ENCODE measurements around the gene PSG7.
"Not testable (repeated sequence)": the region's sequence is repeated elsewhere in the genome, so short reads cannot be mapped to it uniquely, and the experiment has no call there.

The PSG7 gene

DNA sequence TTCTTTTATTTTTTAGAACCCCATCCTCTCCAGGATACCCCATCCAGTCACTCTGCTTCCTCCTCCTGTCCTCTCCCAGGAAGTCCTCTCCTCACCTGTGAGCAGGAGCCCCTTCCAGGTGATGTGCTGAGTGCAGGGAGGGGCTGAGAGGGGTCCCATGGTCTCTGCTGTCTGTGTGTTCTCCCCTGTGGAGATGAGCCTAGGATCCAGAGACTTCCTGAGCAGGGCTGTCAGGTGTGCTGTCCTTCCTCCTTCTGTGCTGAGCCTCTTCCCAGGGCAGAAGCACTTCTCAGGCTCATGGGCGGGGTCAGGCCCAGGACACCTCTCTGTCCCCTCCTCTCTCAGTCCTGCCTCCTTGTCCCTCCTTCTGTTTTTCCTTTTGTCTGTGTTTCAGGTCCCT, 19.4 kb downstream of the PSG7 start, which contains the start of gene PSG6:
TSS of gene PSG6 (minus strand) at position 261 of the 400 bp plus-strand sequence. CDS start at position 159, 102 bp downstream.
- not testable (repeated sequence) for H3K4me3 ChIP-seq, H3K27ac ChIP-seq

DNA sequence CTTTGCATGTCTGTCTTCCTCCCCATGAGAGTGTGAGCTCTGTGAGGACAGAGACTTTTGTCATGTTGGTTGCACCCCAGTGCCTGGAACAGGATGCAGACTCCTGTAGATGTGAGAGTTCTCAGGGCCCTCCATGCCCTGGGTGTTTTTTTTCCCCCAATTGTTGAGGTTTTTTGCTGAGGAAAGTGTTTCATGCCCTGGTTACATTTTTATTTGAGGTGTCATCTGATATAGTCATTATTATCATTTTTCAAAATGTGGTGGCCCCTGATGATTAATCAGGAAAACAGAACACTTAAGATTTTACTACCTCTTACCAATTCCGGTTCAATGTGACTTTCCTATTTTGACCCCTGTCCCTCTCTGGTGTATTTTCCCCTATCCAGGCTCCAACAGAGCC, 20.1 kb downstream of the PSG7 start:
- not testable (repeated sequence) for H3K4me3 ChIP-seq, H3K27ac ChIP-seq

DNA sequence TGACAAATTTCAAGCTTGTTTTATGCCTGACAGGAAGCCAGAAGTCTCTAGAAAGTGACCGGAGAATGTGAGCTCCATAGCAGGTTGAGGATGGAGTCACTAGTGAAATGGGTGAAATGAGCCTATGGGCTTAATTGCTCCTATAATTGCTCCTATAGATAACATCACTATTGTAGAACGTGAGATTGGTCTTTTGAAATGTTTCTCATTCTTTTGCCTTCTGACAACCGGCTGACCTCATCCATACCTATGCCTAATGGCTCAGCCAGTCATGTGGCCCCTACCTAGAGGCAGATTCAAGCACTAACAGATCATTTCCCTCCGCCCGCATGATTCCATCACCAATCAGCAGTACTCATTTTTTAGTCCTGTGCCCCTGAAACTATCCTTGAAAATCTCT, 23.5 kb downstream of the PSG7 start:
- H3K27ac ChIP-seq, H3K4me3 ChIP-seq: not testable (repeated sequence)

DNA sequence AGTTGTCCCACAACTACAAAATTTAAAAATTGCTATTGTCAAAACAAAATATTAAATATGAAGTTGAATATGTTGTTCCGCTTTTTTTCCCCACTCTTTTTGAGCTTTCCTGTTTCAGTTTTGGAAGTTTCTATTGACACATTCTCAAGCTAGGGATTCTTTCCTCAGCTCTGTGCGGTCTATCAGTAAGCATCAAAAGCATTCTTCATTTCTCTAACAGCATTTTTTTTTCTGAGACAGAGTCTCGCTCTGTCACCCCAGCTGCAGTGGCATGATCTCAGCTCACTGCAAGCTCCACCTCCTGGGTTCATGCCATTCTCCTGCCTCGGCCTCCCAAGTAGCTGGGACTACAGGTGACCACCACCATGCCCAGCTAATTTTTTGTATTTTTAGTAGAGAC, 24.1 kb downstream of the PSG7 start:
- H3K4me3 ChIP-seq, H3K27ac ChIP-seq: not testable (repeated sequence)

DNA sequence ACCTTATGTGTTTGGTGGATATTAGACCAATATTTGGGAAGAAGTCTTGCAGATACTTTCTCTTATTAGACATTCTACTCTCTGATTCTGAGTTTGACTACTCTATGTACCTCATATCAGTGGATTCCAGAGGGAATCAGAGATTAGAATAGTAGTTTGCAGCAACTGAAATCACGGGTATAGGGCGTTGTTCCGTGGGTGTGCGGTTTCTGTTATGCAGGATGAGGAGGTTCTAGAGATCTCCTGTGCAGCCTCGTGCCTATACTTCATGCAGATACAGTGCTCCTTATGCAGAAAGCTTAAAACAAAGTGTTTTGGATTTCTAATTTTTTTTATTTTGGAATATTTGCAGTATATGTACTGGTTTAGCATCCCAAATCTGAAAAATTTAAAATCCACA, 25.3 kb downstream of the PSG7 start:
- H3K4me3 ChIP-seq, H3K27ac ChIP-seq: not testable (repeated sequence)

DNA sequence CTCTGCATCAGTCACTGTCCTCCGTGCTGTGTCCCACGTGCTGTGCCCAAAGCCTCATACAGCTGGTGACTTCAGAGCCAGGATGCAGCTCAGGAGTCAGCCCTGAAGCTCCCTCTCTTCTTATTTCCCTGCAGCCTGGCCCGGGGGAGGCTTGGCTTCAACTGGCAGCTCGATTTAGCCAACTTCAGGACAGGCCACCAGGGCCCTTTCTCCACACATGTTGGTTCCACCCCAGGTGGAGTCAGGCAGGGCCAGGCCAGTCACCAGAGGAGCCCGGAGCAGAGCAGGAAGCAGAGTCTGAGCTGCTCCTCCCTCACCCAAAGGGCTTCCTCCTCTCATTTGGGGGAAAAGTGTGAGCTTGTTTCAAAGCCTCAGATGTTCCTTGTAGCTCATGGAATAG, 30.8 kb downstream of the PSG7 start:
- not testable (repeated sequence) for H3K4me3 ChIP-seq, H3K27ac ChIP-seq

DNA sequence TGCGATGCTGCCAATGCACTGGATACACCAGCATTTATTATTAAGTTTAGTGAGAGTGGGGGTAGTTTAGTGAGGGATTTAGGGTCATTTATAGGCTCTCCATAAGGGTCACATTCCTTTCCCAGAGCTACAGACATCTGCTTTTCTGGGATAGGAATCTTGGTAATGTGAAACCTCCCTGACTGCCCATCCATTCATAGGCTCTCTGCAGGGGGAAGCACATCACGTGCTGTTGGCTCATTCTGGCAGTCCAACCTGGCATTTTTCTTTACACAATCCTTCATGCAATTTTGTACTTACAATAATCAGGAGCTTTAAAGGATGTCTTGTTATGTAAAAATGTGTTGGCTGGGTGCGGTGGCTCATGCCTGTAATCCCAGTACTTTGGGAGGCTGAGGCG, 36.4 kb downstream of the PSG7 start:
- not testable (repeated sequence) for H3K4me3 ChIP-seq, H3K27ac ChIP-seq

DNA sequence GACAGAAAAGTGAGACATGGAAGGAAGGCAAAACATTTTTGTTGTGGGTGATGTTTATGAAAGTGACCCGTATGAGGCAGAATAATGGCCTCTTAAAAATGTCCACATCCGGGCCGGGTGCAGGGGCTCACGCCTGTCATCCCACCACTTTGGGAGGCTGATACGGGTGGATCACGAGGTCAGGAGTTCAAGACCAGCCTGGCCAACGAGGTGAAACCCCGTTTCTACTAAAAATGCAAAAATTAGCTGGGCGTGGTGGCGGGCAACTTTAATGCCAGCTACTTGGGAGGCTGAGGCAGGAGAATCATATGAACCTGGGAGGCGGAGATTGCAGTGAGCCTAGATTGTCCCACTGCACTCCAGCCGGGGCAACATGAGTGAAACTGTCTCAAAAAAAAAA, 37.3 kb downstream of the PSG7 start:
- not testable (repeated sequence) for H3K4me3 ChIP-seq, H3K27ac ChIP-seq

DNA sequence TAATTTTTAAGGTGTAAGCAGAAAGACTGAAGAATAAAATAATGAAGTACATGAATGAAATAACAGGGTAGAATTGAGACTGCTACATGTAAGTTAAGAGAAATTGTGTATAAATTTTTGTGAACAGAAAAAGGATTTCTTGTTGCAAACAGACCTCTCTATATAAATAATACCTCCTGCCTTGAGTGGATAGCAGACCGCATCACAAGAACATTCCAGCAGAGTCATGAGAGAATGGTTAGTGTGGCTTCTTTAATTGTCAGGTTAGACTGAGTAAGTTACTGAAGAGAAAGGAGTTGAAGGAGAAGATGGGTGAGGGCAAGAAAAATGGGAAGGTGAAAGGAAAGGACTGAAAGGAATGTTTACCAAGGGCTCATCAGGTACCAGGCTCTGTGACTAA, 37.9 kb downstream of the PSG7 start:
- H3K27ac ChIP-seq, result not testable (repeated sequence)

DNA sequence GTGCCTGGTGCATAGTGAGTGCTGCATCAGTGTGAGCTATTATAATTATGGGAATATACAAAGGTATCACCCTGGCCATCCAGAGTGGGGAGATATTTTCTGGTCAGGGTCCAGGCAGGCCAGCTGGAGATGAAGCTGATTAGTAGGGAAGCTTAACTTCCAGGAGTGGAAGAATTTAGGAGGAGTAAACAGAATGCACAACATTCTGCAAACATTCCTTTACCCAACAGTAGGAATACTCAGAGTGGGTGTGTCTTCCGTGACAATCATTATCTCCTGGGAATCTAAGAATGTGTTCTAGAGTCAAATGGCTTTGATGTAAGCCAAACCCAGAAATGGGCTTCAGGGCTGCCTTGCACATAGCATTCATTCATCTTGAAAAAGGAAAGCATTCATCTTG, 38.4 kb downstream of the PSG7 start:
- not testable (repeated sequence) for H3K4me3 ChIP-seq, H3K27ac ChIP-seq

More for the DNA sequence above, 37.9 kb downstream of the PSG7 start:
- not testable (repeated sequence) for H3K4me3 ChIP-seq

DNA sequence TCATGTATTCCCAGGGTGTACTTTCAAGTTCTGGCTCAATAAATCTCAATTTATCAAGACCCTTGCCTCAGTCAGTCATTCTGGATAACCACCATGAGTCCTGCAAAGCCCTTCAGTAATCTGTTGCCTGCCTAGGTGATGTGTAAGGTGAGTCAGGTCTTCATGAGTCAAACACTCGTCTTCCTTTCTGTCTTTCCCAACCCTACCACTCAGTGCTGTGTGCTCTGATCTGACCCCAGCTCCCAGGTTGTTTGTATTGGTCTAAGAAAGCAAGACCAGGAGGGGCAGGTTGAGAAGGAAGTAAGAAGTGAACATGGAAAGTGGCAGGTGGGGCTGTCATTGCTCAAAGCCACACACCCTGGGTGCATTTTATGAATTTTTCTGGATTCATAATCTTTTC, 39.3 kb downstream of the PSG7 start:
- H3K4me3 ChIP-seq, H3K27ac ChIP-seq: not testable (repeated sequence)

DNA sequence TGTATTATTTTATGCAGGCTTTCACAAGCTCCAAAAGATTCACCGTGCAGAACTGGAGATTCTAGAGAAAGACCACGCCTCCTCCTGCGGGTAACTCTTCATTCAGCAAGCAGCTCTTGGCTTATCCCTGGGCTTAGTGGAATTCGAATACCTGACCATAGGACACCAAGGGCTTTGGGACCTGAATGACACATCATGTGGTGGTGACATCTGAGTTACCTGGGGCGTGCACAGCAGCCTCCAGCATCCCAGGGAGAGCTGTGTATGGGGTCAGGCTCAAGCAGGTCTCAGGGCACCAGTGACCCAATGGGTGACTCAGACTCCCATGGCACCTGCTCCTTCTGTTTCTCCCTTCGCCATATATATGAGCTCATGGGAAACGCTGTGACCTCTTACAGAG, 46.6 kb downstream of the PSG7 start:
- not testable (repeated sequence) for H3K4me3 ChIP-seq, H3K27ac ChIP-seq

DNA sequence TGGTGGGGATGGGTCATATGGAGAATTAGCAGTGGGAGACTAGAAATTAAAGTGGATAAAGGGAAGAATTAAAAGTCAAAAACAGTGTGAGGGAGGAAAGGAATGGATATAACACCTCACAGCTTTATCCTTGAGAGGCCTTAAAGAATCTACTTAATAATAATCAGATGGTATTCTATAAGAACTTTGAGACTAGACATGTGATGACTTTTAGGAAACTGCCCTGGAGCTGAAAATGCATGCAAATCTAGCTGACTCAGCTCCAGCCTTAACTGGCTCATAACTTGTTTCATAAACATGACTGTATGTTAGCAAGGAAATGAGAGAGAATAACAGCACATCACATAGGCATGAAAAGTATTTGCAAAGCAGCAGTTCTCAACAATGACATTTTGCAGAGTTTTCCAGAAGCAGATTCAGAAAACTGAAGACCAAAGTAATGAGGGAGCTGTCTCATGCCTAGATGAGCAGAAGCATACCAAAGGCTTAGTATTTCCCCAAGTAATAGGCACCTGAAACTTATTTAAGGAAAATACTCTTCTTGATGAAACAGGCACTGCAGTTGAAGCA, 49.0 kb downstream of the PSG7 start:
- not testable (repeated sequence) for H3K4me3 ChIP-seq
- H3K27ac ChIP-seq, result peak overlapping the region in 3 of 21 experiments; percentile 6 to 61 (median 17)

DNA sequence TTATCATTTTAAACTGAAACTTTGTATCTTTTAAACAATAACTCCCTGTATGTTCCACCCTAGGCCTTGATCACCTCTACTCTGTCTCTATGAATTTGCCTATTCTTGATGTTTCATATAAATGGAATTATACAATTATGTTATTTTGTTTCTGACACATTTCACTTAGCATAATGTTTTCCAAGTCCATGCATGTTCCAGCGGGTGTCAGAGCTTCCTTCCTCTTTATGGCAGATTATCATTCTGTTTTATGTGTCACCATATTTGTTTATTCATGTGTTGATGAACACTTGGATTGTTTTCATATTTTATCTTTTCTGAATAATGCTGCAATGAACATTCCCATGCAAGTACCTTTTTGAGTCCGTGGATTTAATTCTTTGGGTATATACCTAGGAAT, 54.3 kb downstream of the PSG7 start:
- H3K4me3 ChIP-seq, H3K27ac ChIP-seq: not testable (repeated sequence)

DNA sequence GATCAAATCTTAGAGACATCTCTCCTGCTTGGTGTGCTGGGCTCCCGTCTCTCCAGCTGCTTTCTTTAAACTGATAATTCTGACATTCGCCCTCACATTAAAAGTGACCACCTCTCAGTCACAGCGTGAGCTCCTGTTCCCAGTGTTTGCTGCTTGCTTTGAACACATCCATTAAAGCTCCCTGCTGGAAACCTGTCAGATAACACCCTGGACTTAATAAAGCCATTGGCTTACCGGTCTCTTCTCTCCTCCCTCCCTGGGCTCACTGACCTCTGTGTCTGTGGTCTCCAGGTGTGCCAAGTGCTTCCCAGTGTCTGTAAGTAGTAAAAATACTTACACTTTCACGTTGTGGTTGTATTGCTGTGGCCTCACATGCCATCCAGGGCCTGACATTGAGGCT, 55.0 kb downstream of the PSG7 start:
- not testable (repeated sequence) for H3K27ac ChIP-seq, H3K4me3 ChIP-seq

DNA sequence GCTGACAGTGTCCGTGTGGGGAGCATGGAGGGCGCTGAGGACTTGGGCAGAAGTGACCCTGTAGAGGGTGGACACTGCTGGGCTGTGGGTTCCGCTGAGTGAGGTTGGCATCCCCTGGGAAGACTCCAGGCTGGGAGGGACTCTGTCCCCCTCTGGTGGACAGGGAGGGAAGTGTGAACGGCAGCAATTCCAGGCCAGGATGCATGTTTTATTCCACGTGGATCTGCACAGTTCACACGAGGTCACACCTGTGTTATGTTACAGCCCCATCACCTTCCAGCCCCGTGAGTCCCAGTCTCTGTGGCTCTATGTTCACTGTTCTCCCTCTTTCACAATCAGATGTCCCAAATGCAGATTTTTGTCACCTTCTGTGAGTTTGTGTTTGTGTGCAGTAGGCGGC, 55.7 kb downstream of the PSG7 start:
- not testable (repeated sequence) for H3K4me3 ChIP-seq, H3K27ac ChIP-seq

DNA sequence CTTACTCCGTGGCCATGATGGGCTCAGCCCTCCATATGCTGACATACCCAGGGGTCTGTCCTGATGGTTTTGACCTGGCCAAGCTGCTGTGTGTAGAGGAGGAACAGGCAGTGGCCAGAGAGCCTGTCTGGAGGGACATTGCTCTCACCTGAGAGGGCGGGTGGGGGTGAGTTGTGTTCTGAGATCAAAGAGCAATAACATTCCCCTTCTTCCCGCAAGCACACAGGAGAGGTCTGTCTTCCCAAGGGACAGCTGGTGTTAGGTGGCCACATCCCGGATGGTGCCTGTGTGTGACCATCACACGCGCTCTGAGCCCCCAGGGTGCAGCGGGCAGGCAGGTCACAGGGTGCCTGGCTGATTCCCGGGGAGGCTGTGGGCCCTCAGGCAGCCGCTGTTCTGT, 56.4 kb downstream of the PSG7 start:
- H3K4me3 ChIP-seq, H3K27ac ChIP-seq: not testable (repeated sequence)

DNA sequence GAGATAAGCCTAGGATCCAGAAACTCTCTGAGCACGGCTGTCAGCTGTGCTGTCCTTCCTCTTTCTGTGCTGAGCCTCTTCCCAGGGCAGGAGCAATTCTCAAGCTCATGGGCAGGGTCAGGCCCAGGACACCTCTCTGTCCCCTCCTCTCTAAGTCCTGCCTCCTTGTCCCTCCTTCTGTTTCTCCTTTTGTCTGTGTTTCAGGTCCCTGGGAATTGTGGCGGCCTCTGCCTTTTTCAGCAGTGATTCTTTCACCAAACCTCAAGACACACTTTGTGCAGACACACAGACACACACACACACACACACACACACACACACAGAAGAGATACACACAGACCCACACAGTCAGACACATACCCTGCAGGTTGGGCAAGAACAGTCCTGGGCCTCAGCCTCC, 57.4 kb downstream of the PSG7 start, which contains the start of gene PSG1:
TSS of gene PSG1 (minus strand) at position 101 of the 400 bp plus-strand sequence. CDS start 132 bp downstream, outside the sequence.
- Histone ChIP-seq H3K4me3 (no peak within 1 kb of the TSS), H3K27ac (no peak within 1 kb of the TSS)

DNA sequence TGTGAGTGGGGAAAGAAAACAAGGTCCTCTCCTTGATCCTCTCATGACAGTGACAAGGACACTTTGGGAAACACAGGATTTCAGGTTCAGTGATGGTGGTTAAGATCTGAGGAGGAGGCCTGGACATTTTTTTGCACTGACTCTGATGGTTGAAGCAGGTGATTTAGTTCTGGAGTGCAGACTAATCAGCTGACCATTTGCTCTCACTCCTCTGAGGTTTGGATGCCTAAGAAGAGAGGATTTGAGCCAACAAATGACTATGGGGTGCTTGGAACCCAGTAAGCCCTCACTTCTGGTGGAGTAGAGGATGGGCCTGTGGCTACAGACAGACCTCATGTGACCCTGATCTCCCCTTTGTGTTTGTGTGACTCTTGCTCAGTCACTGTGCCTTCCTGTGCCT, 60.4 kb downstream of the PSG7 start:
- not testable (repeated sequence) for H3K4me3 ChIP-seq
- peak overlapping the region in 1 of 21 experiments; percentile 60 for H3K27ac ChIP-seq

DNA sequence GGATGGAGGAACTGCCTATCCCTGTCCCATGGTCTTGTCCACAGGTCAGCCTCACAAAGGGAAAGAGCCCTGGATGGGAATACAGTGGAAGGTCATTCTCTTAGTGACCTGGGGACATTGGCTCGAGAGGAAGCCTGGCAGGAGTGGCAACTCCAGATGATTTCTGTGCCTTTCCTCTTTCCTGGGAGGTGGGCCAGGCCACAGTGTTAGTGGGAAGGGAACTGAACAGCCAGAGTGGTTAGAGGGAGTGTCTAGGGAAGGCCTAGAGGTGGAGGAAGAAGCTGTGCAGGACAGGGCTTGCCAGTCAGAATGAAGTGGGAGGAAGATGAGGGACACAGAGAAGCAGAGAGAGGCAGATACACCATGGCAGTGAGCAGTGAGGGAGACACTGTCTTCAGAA, 61.1 kb downstream of the PSG7 start:
- H3K27ac ChIP-seq, result peak overlapping the region in 6 of 21 experiments; percentile 12 to 60 (median 22)

DNA sequence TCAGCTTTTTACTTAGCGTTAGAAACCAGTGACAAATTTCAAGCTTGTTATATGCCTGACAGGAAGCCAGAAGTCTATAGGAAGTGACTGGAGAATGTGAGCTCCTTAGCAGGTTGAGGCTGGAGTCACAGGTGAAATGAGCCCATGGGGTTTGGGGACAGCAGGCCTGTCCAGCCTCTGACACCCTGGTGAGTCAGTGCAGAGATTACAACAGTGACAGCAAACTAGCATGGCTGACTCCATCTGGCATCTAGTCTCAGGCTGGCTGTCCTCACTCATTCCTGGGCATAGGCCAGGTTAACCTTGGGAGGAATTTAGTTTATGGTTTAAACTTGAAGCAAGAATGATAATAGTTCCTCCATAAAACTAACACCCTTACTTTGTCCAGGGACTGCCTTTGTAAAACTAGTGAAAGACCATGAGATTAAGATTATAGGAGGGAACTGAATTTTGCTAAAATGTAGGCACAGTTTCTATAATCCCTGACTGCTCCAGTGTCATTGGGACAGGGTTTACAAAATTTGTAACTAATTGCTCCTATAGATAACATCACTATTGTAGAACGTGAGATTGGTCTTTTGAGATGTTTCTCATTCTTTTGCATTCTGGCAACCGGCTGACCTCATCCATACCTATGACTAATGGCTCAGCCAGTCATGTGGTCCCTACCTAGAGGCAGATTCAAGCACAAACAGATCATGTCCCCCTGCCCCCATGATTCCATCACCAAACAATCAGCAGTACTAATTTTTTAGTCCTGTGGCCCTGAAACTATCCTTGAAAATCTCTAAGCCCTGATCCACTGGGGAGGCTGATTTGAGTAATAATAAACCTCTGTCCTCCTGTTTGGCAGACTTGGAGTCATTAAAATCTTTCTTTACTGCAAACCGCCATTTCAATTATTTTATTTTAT, 61.9 kb downstream of the PSG7 start:
- not testable (repeated sequence) for H3K4me3 ChIP-seq
- H3K27ac ChIP-seq, result peak overlapping the region in 3 of 21 experiments; percentile 5 to 60 (median 31)

More for the DNA sequence above, 61.1 kb downstream of the PSG7 start:
- H3K4me3 ChIP-seq, result not testable (repeated sequence)

Measured in skin epidermis (tissue), 12 donors.